ENCODE results near the gene PTPRN2.

Gene PTPRN2

GRCh38 chr7:157990881-157991250 is 596.8 kb downstream of the PTPRN2 start:
- no peak for TF ChIP-seq CTCF (IDR thresholded peaks at IDR 0.05; ENCODE audit: extremely low read depth, insufficient read depth, missing control alignments)
- in situ Hi-C loops (cut with MboI; ENCODE audit: low pct_unique_long_range_greater_than_20kb, low sequenced_read_pairs, unreplicated experiment) = no loop called here
- DNase-seq (ENCODE audit: low spot score) = no peak

GRCh38 chr7:157990226-157990880 is 597.3 kb downstream of the PTPRN2 start:
- no peak for TF ChIP-seq CTCF (IDR thresholded peaks at IDR 0.05; ENCODE audit: extremely low read depth, insufficient read depth, missing control alignments)
- DNase-seq (ENCODE audit: low spot score) = no peak
- in situ Hi-C loops (cut with MboI; ENCODE audit: low pct_unique_long_range_greater_than_20kb, low sequenced_read_pairs, unreplicated experiment) = no loop called here

- DNase-seq (ENCODE audit: low spot score) = no peak
- TF ChIP-seq CTCF (IDR thresholded peaks at IDR 0.05; ENCODE audit: extremely low read depth, insufficient read depth, missing control alignments) = no peak
- in situ Hi-C loops (cut with MboI; ENCODE audit: low pct_unique_long_range_greater_than_20kb, low sequenced_read_pairs, unreplicated experiment) = no loop called here
Observed at GRCh38 chr7:157989589-157989988, 598.0 kb downstream of the PTPRN2 start.

- TF ChIP-seq CTCF (IDR thresholded peaks at IDR 0.05; ENCODE audit: extremely low read depth, insufficient read depth, missing control alignments) = no peak
- in situ Hi-C loops (cut with MboI; ENCODE audit: low pct_unique_long_range_greater_than_20kb, low sequenced_read_pairs, unreplicated experiment) = no loop called here
Observed at GRCh38 chr7:157987906-157988305, 599.7 kb downstream of the PTPRN2 start.

GRCh38 chr7:157986051-157986450 is 601.6 kb downstream of the PTPRN2 start:
- no peak for TF ChIP-seq CTCF (IDR thresholded peaks at IDR 0.05; ENCODE audit: extremely low read depth, insufficient read depth, missing control alignments)
- no peak for DNase-seq (ENCODE audit: low spot score)
- in situ Hi-C loops (cut with MboI; ENCODE audit: low pct_unique_long_range_greater_than_20kb, low sequenced_read_pairs, unreplicated experiment) = no loop called here

More at GRCh38 chr7:157987906-157988305, 599.7 kb downstream of the PTPRN2 start:
- no peak for DNase-seq (ENCODE audit: low spot score)

- no peak for DNase-seq (ENCODE audit: low spot score)
- in situ Hi-C loops (cut with MboI; ENCODE audit: low pct_unique_long_range_greater_than_20kb, low sequenced_read_pairs, unreplicated experiment) = no loop called here
- no peak for TF ChIP-seq CTCF (IDR thresholded peaks at IDR 0.05; ENCODE audit: extremely low read depth, insufficient read depth, missing control alignments)
Observed at GRCh38 chr7:157985636-157986035, 602.0 kb downstream of the PTPRN2 start.
